Stimulated activated naive CD8-positive, alpha-beta T cell treated with anti-CD3 and anti-CD28 coated beads, Interleukin-15, amount 100 ng/mL, for 72 hours (primary cell): ENCODE measurements around the gene PSPH.
"Not testable (repeated sequence)": the region's sequence is repeated elsewhere in the genome, so short reads cannot be mapped to it uniquely, and the experiment has no call there.

Source experiments
- ATAC-seq: fragments of 150-1000 bp; cut with Tn5 transposase; 2 replicates; pipeline ENCODE4 v1.10.0; 2021; ENCODE audit warnings: mild to moderate bottlenecking, moderate library complexity
- DNase-seq, 2 donors: peaks; one replicate each; pipeline ENCODE4 v3.0.0; 2021 to 2022
- H3K27ac Mint-ChIP-seq, 2 donors: one replicate each; pipeline ENCODE4 v1.8.0; 2022; ENCODE audit warnings: mild to moderate bottlenecking in 2 of 2, mixed read lengths in 2 of 2, moderate library complexity in 2 of 2
- H3K27me3 Mint-ChIP-seq: one replicate; pipeline ENCODE4 v1.8.0; 2022; ENCODE audit warnings: mixed read lengths
- H3K4me1 Mint-ChIP-seq: one replicate; pipeline ENCODE4 v1.8.0; 2022; ENCODE audit warnings: mild to moderate bottlenecking, mixed read lengths
- H3K4me3 Mint-ChIP-seq, 2 donors: one replicate each; pipeline ENCODE4 v1.8.0; 2022; ENCODE audit warnings: mild to moderate bottlenecking in 2 of 2, mixed read lengths in 2 of 2, moderate library complexity in 1 of 2
- H3K9me3 Mint-ChIP-seq, 2 donors: one replicate each; pipeline ENCODE4 v1.8.0; 2022; ENCODE audit warnings: mixed read lengths in 2 of 2

The PSPH gene

DNA sequence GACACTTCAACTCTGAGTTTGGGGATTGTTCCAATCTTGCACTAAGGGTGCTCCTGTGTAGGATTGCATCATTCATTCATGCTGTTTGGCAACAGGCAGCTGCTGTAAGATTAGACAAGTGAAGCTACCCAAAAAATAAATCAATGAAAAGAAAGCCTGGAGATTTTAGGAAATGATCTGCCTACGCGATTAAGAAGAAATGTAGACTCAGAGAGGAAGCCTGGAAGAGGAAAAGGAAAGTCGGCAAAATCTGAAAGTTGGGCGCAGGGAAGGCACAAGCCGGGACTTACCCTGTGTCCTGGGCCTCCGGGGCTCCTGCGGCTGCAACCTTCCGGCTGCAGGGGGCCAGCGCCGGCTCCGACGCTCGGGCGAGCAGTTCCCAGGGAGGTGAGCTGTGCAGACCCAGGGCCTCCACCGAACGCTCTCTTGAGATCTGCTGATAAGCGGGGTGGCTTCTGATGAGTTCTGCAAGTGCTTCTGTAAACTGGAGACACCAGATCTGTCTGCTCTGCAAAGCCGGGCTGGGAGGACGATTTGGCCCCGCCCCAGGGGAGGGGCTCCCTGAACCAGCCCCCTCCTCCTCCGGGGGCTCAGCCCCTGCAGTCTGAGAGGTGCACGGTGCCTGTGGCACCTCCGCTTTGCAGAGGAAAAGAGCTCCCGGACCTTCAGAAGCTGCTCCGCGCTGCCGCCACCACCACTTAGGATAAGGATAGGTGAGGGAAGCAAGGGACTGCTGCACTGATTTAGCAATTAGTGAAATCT lies 17.4 kb downstream of the PSPH start:
- H3K4me1 Mint-ChIP-seq = peaks cover 17% of the 10 kb centered on the region
- H3K4me3 Mint-ChIP-seq = peak overlapping the region; percentile 81 to 93
- H3K27ac Mint-ChIP-seq = peak overlapping the region; percentile 94 to 97
- DNase-seq (peak; percentile 74 to 75), ATAC-seq (peak; percentile 92)
- H3K27me3 Mint-ChIP-seq = no peaks in the 10 kb centered on the region
- no peaks in the 10 kb centered on the region for H3K9me3 Mint-ChIP-seq

DNA sequence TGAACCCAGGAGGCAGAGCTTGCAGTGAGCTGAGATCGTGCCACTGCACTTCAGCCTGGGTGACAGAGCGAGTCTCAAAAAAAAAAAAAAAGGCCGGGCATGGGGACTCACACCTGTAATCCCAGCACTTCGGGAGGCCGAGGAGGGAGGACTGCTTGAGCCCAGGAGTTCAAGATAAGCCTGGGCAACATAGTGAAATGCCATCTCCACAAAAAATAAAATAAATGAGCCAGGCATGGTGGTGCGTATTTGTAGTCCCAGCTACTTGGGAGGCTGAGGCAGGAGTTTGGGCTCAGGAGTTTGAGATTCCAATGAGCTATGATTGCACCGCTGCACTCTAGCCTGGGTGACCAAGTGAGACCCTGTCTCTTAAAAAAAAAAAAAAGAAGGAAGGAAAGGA lies 18.7 kb downstream of the PSPH start:
- not testable (repeated sequence) for H3K9me3 Mint-ChIP-seq, ATAC-seq, DNase-seq, H3K27me3 Mint-ChIP-seq
- H3K27ac Mint-ChIP-seq = peak overlapping the region; percentile 57 to 74
- H3K4me3 Mint-ChIP-seq = peak overlapping the region; percentile 43 to 93
- H3K4me1 Mint-ChIP-seq = peaks cover 17% of the 10 kb centered on the region

DNA sequence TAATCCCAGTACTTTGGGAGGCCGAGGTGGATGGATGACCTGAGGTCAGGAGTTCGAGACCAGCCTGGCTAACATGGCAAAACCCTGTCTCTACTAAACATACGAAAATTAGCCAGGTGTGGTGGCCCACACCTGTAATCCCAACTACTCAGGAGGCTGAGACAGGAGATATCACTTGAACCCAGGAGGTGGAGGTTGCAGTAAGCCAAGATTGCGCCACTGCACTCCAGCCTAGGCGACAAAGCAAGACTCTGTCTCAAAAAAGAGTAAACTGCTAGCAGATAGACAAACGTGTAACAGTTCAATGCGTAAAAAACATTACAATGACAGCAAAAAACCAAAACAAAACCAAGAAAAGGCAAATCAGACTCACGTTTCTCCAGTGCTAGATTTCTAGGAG lies 19.7 kb downstream of the PSPH start:
- peaks cover 17% of the 10 kb centered on the region for H3K4me1 Mint-ChIP-seq
- not testable (repeated sequence) for H3K27me3 Mint-ChIP-seq, ATAC-seq, H3K27ac Mint-ChIP-seq, DNase-seq, H3K9me3 Mint-ChIP-seq
- peak overlapping the region; percentile 43 to 93 for H3K4me3 Mint-ChIP-seq

DNA sequence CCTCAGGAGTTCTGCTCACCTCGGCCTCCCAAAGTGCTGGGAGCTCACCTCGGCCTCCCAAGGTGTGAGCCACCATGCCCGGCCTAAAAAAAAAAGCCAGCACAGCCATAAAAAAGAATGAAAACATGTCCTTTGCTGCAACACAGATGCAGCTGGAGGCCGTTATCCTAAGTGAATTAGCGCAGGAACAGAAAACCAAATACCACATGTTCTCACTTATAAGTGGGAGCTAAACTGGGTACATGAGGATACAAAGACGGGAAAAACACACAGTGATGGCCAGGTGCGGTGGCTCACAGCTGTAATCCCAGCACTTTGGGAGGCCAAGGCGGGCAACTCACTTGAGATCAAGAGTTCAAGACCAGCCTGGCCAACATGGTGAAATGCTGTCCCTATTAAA lies 20.9 kb downstream of the PSPH start:
- no peak overlapping the region for H3K4me3 Mint-ChIP-seq
- no peak overlapping the region for H3K27ac Mint-ChIP-seq
- ATAC-seq = no peak

DNA sequence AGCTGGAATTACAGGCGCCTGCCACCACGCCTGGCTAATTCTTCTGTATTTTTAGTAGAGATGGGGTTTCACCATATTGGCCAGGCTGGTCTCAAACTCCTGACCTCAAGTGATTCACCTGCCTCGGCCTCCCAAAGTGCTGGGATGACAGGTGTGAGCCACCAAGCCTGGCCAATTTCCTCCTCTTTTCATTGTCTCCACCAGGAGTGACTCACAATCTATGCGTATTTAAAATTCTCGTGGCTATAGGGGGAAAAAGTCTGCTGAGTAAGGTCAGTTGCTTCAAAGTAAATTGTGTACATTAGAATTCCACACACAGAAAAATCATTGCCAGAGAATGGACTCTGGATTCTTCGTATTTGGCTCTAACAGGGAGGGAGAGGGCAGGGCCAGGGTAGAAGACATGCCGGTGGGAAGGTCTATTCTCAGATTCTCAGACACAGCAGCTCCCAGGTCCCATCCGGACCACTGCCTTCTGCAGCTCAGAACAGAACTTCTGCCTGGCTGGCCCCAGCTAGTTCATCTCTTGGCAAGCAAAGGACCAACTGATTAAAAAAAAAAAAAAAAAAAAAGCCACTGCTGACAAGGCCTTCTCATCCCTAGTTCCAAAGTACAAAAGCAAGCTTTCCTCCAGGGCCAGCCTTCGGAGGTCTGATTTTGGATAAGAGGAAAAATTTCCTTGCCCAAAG lies 22.2 kb downstream of the PSPH start:
- H3K4me3 Mint-ChIP-seq = no peak overlapping the region
- no peaks in the 10 kb centered on the region for H3K27me3 Mint-ChIP-seq
- no peak for ATAC-seq
- H3K4me1 Mint-ChIP-seq = peaks cover 17% of the 10 kb centered on the region
- no peak for DNase-seq
- no peaks in the 10 kb centered on the region for H3K9me3 Mint-ChIP-seq
- peak overlapping the region in 1 of 2 donors; percentile 76 for H3K27ac Mint-ChIP-seq

More for the DNA sequence above, 20.9 kb downstream of the PSPH start:
- no peak for DNase-seq
- peaks cover 17% of the 10 kb centered on the region for H3K4me1 Mint-ChIP-seq
- H3K9me3 Mint-ChIP-seq = no peaks in the 10 kb centered on the region
- H3K27me3 Mint-ChIP-seq = no peaks in the 10 kb centered on the region

DNA sequence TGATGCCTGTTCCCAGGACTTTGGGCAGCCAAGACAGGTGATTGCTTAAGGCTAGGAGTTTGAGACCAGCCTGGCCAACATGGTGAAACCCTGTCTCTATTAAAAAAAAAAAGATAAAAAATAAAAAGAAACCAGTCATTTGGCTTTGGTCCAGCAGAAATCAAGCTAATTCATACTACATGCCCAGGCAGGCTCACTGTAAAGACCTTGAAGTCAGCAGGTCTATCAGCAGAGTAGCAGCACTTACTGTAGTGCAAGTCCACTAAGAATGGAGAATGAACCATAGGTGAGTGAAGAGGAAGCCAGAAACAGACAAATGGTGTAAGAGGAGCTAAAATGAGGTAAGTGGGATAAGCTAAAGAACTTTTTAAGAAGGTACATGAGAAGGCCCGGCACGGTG lies 24.7 kb downstream of the PSPH start:
- no peak for ATAC-seq
- no peaks in the 10 kb centered on the region for H3K9me3 Mint-ChIP-seq
- H3K27ac Mint-ChIP-seq = no peak overlapping the region
- H3K27me3 Mint-ChIP-seq = no peaks in the 10 kb centered on the region
- no peak overlapping the region for H3K4me3 Mint-ChIP-seq
- peaks cover 3% of the 10 kb centered on the region for H3K4me1 Mint-ChIP-seq
- no peak for DNase-seq

DNA sequence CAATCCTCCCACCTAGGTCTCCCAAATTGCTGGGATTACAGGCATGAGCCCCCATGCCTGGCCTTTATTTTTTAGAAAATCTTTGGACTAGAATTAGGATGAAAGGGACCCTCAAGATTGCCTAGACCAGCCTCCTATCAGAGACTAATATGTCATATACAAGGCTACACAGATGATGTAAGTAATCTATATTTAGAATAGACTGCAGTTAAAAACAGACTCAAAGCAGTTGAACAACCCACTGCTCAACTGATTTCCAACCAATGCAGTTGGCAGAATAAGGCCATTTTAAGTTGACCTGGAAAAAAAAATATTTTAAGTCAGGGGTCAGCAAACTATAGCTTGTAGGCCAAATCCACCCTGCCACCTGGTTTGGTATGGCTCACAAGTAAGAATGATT lies 27.7 kb downstream of the PSPH start:
- H3K27me3 Mint-ChIP-seq = no peaks in the 10 kb centered on the region
- no peaks in the 10 kb centered on the region for H3K4me1 Mint-ChIP-seq
- H3K27ac Mint-ChIP-seq = no peak overlapping the region
- ATAC-seq = no peak
- H3K9me3 Mint-ChIP-seq = no peaks in the 10 kb centered on the region
- no peak for DNase-seq
- H3K4me3 Mint-ChIP-seq = no peak overlapping the region

DNA sequence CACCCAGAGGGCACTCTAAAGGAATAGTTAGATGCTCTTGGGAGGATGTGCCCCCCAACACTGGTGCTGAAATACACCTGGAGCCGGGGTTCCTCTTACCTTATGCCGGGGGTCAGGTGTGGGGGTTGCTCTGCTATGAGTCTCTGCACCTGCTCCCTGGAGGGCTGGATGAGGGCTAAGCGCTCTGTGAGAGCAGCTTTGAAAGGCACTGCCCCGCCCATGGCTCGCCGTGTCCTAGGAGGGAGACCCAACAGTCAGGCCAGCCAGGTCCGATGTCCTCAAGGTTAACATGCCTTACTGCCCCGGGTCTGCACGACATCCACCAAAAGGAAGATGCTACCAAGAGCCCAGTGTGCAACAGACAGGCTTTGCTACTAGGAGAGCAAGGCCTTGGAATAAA lies 31.7 kb downstream of the PSPH start:
- no peak for ATAC-seq
- Mint-ChIP-seq H3K4me3 (no peak overlapping the region), H3K4me1 (no peaks in the 10 kb centered on the region)

DNA sequence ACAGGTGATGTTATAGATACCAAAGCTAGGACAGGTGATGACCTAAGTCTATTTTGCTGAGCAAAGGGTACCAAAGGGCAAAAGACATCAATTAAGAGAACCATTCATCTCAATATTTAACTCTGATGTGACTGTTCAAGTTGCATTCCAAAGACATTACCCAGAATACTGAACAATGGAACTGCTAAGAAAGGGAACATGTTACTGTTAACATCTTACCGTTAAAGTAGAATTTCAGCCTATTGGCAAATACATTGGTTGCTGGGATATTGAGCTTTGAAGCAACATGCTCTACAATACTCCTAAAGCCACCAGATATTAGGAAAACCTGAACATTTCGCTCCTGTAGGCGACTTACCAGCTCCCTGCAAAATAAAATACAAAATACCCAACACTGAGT lies 34.2 kb downstream of the PSPH start:
- not testable (repeated sequence) for DNase-seq, H3K27me3 Mint-ChIP-seq, H3K27ac Mint-ChIP-seq, H3K9me3 Mint-ChIP-seq, ATAC-seq, H3K4me1 Mint-ChIP-seq, H3K4me3 Mint-ChIP-seq

More for the DNA sequence above, 31.7 kb downstream of the PSPH start:
- DNase-seq = no peak
- Mint-ChIP-seq H3K27ac (no peak overlapping the region), H3K9me3 (no peaks in the 10 kb centered on the region), H3K27me3 (no peaks in the 10 kb centered on the region)

DNA sequence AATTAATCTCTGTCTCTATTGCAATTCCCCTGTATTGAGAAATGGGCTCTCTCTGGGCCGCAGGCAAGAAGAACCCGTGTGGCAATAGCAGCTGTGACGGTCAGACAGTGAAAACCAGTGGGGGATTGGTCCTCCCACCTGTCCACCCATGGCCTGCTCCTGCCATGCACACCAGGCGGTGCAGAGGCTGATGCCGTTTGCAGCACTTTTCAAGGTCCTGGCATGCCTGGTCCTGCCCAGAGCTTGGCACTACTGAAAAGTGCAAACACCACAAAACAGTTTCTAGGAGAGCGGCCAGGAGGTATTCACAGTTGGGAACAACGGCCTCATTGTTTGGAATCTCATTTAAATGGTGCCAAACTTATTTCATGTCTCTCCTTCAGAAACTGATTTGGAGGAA lies 41.5 kb downstream of the PSPH start:
- Mint-ChIP-seq H3K4me1 (no peaks in the 10 kb centered on the region), H3K27ac (no peak overlapping the region), H3K4me3 (no peak overlapping the region), H3K9me3 (no peaks in the 10 kb centered on the region), H3K27me3 (no peaks in the 10 kb centered on the region)
- DNase-seq (no peak), ATAC-seq (no peak)

DNA sequence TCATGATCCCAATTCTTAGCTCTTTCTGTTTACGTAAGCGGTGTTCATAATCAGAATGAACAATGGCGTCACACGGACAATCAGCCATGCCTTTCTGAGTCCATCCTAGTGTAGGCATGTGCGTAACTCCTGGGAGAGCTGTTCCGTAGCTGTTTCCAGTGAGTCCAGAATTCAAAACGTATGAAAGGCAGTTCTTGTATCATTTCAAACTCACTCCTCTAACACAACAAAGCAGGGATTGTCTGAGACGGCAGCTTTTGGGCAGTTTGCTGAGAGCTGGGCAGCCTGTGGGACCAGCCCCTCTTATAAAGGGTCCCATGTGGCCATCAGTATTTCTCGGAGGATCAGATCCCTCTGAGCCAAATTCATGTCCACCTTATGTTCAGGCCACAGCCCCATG lies 43.4 kb downstream of the PSPH start:
- ATAC-seq = no peak
- DNase-seq = no peak
- H3K9me3 Mint-ChIP-seq = no peaks in the 10 kb centered on the region
- no peak overlapping the region for H3K27ac Mint-ChIP-seq
- H3K4me3 Mint-ChIP-seq = no peak overlapping the region
- no peaks in the 10 kb centered on the region for H3K4me1 Mint-ChIP-seq
- H3K27me3 Mint-ChIP-seq = no peaks in the 10 kb centered on the region

DNA sequence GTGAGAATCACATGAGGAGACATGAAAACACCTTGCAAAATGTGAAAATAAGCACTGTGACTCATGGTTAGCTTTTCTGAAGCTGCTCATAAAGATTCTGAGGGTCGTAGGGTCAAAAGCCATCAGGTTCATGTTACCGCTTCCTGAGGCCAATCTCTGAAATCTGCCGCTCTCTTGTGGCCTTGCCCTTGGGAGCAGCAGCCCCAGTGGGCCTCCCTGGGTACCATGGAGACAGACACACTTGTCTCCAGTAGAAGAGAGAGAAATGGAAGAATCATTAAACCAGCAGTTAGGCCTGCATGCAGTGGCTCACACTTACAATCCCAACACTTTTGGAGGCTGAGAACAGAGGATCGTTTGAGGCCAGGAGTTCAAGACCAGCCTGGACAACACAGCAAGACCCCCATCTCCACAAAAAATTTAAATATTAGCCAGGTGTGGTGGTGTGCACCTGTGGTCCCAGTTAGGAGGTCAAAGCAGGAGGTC lies 44.0 kb downstream of the PSPH start:
- DNase-seq = no peak
- Mint-ChIP-seq H3K9me3 (no peaks in the 10 kb centered on the region), H3K27ac (no peak overlapping the region), H3K27me3 (no peaks in the 10 kb centered on the region), H3K4me3 (no peak overlapping the region), H3K4me1 (no peaks in the 10 kb centered on the region)
- no peak for ATAC-seq

DNA sequence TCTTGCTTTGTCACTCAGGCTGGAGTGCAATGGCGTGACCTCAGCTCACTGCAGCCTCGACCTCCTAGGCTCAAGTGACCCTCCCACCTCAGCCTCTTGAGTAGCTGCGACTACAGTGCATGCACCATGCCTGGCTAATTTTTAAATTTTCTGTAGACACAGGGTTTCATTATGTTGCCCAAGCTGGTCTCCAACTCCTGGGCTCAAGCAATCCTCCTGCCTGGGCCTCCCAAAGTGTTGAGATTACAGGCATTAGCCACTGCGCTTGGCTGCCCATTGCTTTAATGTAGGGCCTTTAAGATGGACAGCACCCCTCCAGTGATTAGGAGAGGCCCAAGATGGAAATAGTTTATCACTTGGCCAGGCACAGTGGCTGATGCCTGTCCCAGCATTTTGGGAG lies 47.5 kb downstream of the PSPH start:
- ATAC-seq = no peak
- no peaks in the 10 kb centered on the region for H3K9me3 Mint-ChIP-seq
- no peaks in the 10 kb centered on the region for H3K27me3 Mint-ChIP-seq
- no peak for DNase-seq
- no peak overlapping the region for H3K4me3 Mint-ChIP-seq
- no peak overlapping the region for H3K27ac Mint-ChIP-seq
- H3K4me1 Mint-ChIP-seq = peaks cover 18% of the 10 kb centered on the region

DNA sequence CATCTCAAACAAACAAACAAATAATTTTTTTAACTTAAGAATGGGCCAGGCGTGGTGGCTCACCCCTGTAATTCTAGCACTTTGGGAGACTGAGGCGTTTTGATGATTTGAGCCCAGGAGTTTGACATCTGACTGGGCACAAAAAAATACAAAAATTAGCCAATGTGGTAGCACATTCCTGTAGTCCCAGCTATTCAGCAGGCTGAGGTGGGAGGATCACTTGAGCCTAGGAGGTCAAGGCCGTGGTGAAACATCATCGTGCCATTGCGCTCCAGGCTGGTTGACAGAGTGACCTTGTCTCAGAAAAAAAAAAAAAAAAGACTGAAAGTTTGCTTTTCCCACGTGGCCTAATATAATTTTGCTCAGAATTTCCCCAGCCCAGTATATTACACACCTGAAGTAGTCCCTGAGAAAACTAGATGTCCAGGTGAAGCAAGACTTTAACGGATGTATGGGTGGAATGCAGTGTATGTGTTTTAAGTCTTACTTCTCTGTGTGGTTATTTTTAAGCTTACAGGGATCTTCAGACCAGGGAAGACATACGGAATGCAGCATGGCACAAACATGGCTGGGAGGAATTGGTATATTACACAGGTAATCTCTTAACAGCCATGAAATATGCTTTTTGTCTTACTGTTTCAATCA lies 54.3 kb downstream of the PSPH start:
- no peaks in the 10 kb centered on the region for H3K9me3 Mint-ChIP-seq
- H3K27ac Mint-ChIP-seq = no peak overlapping the region
- DNase-seq (no peak), ATAC-seq (no peak)
- no peak overlapping the region for H3K4me3 Mint-ChIP-seq
- H3K4me1 Mint-ChIP-seq = peaks cover 21% of the 10 kb centered on the region
- no peaks in the 10 kb centered on the region for H3K27me3 Mint-ChIP-seq

DNA sequence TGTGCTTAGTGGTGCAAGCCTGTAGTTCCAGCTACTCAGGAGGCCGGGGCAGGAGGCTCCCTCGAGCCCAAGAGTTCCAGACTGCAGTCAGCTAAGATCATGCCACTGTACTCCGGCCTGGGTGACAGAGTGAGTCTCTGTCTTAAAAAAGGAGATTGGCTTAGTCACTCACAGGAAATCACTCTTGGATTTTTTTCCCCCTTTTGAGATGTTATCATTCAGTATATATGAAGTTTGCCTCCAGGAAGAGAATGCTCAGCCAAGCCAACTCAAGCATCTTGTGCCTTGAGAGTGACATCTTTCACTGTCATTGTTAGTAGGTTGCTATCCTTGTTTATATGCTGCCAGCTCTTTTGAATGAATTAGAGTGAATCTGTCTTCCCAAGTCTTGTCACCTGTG lies 58.9 kb downstream of the PSPH start:
- ATAC-seq (no peak), DNase-seq (no peak)
- H3K4me3 Mint-ChIP-seq = no peak overlapping the region
- H3K27me3 Mint-ChIP-seq = no peaks in the 10 kb centered on the region
- no peaks in the 10 kb centered on the region for H3K9me3 Mint-ChIP-seq
- H3K27ac Mint-ChIP-seq = no peak overlapping the region
- peaks cover 6% of the 10 kb centered on the region for H3K4me1 Mint-ChIP-seq

DNA sequence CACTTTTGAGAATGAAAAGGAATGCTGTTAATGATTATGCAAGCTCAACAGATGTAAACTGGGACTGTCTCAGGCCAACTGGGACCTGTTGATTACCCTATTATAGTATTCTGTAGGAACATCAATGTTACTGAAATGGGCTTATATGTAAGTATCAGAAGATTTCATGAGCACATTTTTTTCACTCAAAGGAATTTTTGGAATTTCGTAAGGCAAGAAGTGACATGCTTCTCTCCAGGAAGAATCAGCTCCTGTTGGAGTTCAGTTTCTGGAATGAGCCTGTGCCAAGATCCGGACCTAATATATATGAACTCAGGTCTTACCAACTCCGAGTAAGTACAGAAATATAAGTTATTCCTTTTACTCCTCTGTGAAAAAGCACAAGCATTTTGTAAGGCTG lies 67.7 kb downstream of the PSPH start:
- ATAC-seq (no peak), DNase-seq (no peak)
- no peaks in the 10 kb centered on the region for H3K9me3 Mint-ChIP-seq
- H3K27me3 Mint-ChIP-seq = no peaks in the 10 kb centered on the region
- no peak overlapping the region for H3K4me3 Mint-ChIP-seq
- H3K27ac Mint-ChIP-seq = no peak overlapping the region
- no peaks in the 10 kb centered on the region for H3K4me1 Mint-ChIP-seq
